ENCODE data around the gene SPANXN1.
"Not testable (repeated sequence)": the region's sequence is repeated elsewhere in the genome, so short reads cannot be mapped to it uniquely, and the experiment has no call there.

Gene SPANXN1, protein sequence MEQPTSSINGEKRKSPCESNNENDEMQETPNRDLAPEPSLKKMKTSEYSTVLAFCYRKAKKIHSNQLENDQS

DNA sequence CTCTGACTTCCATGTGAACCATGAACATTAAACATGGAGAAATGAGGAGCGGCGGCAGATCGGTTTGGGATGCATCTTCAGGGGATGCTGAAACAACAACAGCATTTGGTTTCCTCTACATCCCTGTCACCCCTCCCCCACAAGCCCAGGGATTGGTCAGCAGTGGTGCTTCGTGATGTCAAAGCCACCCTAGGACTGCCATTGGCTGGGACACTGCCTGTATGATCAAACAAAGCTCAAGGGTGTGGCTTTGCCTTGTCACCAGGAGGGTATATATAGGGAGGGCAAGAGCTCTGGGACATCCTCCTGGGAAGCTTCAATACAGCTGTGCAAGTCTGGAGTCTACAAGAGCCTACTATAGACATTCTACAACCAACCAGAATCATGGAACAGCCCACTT is at the start of gene SPANXN1:
SPANXN1 (plus strand) TSS at position 301 of the 400 bp plus-strand sequence; CDS start at position 385, 84 bp downstream.
- not testable (repeated sequence) for DNase-seq

DNA sequence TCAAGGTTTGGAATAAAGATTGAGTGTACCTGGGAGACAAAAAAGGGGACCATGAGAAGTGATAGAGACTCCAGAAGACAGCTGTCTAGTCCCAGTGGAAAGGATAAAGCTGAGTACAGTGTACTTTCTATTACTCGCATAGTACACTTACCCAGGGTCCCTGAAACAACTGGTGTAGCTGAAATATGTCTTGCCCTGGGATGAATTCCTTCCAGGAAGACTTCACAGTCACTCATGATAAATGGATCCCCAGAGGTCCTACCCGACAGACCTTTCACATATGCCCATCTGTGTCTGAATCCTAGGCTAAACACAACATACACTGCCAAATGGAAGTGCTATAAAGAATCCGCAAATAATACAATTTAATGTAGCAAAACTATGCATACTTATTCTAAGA is 48.2 kb upstream of the SPANXN1 start:
- no peak for DNase-seq

DNA sequence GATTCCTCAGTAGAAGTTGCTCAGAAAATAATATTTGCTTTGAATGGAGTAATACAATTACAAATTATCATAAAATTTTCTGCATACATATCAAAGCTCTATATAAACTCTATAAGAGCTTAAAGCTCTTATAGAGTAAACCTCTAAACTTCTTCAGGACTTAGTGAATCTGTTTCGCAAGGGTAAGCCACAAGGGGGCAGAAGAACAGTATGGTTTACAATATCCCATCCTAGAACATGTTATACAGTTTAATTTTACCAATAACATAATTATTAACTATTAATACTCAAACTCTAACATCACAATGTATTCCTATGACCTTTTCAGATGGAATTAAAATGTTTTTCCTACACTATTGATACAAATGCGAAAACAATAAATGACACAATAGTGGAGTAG is 33.8 kb upstream of the SPANXN1 start:
- no peak for DNase-seq

GRCh38 chrX:145292218-145292617 is 44.9 kb downstream of the SPANXN1 start:
- DNase-seq = no peak

Data from activated effector memory CD4-positive, alpha-beta T cell treated with anti-CD3 and anti-CD28 coated beads, Interleukin-2, amount 50 U/mL, for 16 hours (primary cell).